GM10266 (cell line): ENCODE results near the gene RAB13.
A peak's percentile ranks its signal among the peaks of the same experiment; 100 is the strongest.
"Not testable (repeated sequence)": the region's sequence is repeated elsewhere in the genome, so short reads cannot be mapped to it uniquely, and the experiment has no call there.

Experiments
- DNase-seq: peaks from one replicate; pipeline ENCODE4 v3.0.0; 2012; ENCODE audit errors: extremely low spot score
- TF ChIP-seq, protein P1 (sequence below): IDR thresholded peaks from 2 replicates; pipeline ENCODE4 v1.5.1; 2012; ENCODE audit warnings: mild to moderate bottlenecking, low read depth; ENCODE audit not compliant: control insufficient read depth, insufficient read depth; ENCODE audit errors: missing control alignments

The RAB13 gene

DNA sequence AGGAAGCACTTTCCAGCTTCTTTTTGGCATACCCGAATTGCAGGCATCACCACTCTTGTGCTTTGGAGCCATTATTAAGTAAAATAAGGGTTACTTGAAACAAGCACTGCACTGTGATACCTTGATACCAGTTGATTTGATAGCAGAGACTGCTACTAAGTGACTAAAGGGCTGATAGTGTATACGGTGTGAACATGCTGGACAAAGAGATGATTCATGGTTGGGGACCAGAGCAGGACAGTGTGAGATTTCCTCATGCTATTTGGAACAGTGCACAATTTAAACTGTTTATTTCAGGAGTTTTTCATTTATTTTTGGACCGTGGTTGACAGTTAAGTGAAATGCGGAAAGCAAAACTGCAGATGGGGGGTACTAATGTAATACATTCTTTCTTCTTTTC is 14.3 kb upstream of the RAB13 start:
- TF ChIP-seq, protein P1, sequence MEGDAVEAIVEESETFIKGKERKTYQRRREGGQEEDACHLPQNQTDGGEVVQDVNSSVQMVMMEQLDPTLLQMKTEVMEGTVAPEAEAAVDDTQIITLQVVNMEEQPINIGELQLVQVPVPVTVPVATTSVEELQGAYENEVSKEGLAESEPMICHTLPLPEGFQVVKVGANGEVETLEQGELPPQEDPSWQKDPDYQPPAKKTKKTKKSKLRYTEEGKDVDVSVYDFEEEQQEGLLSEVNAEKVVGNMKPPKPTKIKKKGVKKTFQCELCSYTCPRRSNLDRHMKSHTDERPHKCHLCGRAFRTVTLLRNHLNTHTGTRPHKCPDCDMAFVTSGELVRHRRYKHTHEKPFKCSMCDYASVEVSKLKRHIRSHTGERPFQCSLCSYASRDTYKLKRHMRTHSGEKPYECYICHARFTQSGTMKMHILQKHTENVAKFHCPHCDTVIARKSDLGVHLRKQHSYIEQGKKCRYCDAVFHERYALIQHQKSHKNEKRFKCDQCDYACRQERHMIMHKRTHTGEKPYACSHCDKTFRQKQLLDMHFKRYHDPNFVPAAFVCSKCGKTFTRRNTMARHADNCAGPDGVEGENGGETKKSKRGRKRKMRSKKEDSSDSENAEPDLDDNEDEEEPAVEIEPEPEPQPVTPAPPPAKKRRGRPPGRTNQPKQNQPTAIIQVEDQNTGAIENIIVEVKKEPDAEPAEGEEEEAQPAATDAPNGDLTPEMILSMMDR = no peak
- DNase-seq = no peak

DNA sequence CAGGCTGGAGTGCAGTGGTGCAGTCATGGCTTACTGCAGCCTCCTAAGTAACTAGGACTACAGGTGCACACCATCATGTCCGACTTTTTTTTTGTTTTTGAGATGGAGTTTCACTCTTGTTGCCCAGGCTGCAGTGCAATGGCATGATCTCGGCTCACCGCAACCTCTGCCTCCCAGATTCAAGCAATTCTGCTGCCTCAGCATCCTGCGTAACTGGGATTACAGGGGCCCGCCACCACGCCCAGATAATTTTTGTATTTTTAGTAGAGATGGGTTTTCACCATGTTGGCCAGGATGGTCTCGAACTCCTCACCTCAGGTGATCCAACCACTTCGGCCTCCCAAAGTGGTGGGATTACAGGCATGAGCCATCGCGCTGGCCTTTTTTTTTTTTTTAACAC is 10.7 kb upstream of the RAB13 start:
- not testable (repeated sequence) for DNase-seq

DNA sequence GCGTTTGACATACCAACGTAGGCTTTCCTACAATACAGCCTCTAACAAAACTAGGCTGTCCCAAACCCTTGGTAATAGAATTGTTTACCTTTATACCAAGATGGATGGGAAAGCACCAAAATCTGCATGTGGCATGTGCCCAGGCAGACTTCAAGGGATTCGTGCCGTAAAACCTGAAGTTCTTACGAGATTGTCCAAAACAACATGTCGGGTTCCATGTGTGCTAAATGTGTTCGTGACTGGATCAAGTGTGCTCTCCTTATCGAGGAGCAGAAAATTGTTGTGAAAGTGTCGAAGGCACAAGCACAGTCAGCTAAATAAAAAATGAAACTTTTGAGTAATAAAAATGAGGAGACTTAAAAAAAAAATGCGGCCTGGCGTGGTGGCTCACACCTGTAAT is 9.5 kb upstream of the RAB13 start:
- DNase-seq = no peak
- TF ChIP-seq, protein P1 = no peak

DNA sequence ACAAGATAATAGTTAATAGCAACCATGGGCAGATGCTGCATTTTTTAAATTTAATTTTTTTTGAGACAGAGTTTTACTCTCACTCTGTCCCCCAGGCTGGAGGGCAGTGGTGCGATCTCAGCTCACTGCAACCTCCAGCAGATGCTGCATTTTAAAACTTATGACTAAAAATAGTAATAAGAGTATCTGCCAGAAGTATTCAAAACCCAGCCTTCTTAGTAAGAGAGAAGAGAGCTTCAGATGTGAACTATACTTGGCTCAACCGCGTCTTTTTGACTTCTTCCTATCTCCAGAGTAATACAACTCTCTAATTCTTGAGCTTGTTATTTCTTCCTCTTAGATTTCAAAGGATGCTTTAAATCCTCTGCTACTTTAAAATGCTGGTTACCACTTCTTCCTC is 9.1 kb upstream of the RAB13 start:
- TF ChIP-seq, protein P1 = no peak
- DNase-seq = no peak

DNA sequence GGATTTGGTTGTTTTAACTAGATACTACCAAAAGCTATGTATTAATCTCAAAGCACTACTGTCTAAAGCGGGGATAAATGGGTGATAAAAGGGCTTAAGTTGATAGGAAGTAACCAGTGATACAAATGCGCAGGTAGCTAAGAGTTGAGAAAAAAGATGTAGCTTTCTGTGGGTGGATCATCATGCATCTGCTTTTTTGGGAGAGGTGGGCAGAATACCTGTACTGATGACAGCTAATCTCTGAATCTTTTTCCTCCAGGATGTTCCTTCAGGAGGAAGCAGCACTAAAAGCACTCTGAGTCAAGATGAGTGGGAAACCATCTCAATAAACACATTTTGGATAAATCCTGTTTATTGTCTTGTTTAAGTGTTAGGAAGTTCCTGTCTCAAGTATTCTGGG is 5.7 kb upstream of the RAB13 start:
- TF ChIP-seq, protein P1 = no peak
- no peak for DNase-seq

DNA sequence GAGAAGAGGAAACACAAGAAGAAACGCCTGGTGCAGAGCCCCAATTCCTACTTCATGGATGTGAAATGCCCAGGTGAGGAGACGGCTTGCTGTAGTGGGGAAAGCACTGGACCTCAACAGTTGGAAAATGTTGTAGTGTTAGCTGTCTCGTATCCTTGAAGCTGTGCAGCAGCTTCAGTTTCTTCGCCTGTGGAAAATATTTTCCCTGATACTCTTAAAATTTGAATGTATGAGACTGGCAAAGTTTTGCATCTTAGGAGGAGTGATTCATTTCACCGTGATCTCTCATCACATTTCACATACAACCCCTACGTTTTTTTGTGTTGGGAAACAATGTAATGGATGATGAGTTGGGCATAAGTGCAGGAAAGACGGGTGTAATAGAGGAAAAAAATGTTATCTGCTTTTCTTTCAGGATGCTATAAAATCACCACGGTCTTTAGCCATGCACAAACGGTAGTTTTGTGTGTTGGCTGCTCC is 5.1 kb upstream of the RAB13 start:
- TF ChIP-seq, protein P1 = no peak
- DNase-seq = no peak

DNA sequence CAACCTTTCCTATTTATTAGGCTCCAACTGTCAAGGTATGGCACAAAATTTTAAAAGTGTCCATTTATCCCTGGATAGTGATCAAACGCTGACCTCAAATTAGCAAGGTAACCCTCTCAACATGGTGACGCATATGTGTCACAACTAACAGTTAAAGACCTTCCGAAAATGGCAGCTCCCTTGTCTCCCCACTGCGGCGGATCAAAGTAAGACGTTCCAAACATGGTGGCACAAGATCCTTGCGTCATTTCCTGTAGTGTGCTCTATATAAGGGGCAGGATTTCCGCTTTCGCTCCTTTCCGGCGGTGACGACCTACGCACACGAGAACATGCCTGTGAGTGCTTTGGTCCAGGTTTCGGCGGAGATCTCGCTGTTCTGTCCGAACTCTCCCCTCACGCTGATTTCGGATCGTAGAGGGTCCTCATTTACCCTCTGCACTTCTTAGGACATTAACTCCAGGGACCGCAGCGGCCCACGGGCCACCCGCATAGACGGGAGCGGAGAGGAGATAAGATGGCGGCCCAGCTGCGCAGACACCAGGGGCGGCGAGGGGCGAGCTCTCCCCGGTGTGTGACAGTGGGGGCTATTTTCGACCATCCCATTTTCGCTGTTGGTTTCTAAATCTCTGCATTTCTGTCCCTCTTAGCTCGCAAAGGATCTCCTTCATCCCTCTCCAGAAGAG is 4.5 kb upstream of the RAB13 start, which contains the start of gene RPS27:
Gene RPS27 (plus strand): TSS at position 295 of the 683 bp plus-strand sequence. CDS start 35 bp downstream, at position 330.
- TF ChIP-seq, protein P1 = no peak
- peak; percentile 94 for DNase-seq
